Activated naive CD4-positive, alpha-beta T cell treated with anti-CD3 and anti-CD28 coated beads for 36 hours (primary cell): ENCODE results near the gene CRHR1. TPM values are rescaled to one million over a fixed set of nuclear protein-coding genes. Genes with fewer than 3 reads are reported as not detected.

Experiments
- CTCF ChIA-PET: fragments of 350-600 bp; sonication (Branson Sonifier 250); formaldehyde crosslinking; loops from one replicate; lab custom pipeline; 2021; ENCODE audit warnings: antibody characterized with exemption; lab: Charles Lee
- DNase-seq: peaks from one replicate; pipeline ENCODE4 v3.0.0-alpha.2; 2020
- H3K27ac Mint-ChIP-seq: one replicate; pipeline ENCODE4 v1.8.0; 2021; ENCODE audit warnings: mild to moderate bottlenecking, mixed read lengths
- H3K27me3 Mint-ChIP-seq: one replicate; pipeline ENCODE4 v1.8.0; 2021; ENCODE audit warnings: low read depth, mixed read lengths
- H3K36me3 Mint-ChIP-seq: one replicate; pipeline ENCODE4 v1.8.0; 2021; ENCODE audit warnings: low read depth, mixed read lengths
- H3K4me1 Mint-ChIP-seq: one replicate; pipeline ENCODE4 v1.8.0; 2021; ENCODE audit warnings: low read depth, mixed read lengths
- H3K4me3 Mint-ChIP-seq: one replicate; pipeline ENCODE4 v1.8.0; 2021; ENCODE audit warnings: mild to moderate bottlenecking, moderate library complexity, mixed read lengths
- H3K9me3 Mint-ChIP-seq: one replicate; pipeline ENCODE4 v1.8.0; 2021; ENCODE audit warnings: mixed read lengths
- intact Hi-C: fragments of 100-400 bp; cut with micrococcal nuclease; formaldehyde crosslinking; loops from one replicate; pipeline ENCODE4 v1.15.1; 2023
- total RNA-seq, 2 experiments: library from RNA; stranded (reverse); gene quantifications; one replicate each; pipeline ENCODE4 v1.2.3, GENCODE V29; 2021

CRHR1 gene
- total RNA-seq, 2 experiments from 2014 or later: not detected

- Mint-ChIP-seq H3K36me3 (no peaks in the 10 kb centered on the region), H3K4me1 (no peaks in the 10 kb centered on the region), H3K27ac (no peak overlapping the region), H3K9me3 (no peaks in the 10 kb centered on the region), H3K4me3 (no peak overlapping the region), H3K27me3 (no peaks in the 10 kb centered on the region)
- intact Hi-C loops: no loop called here
- DNase-seq: no peak
- CTCF ChIA-PET: no interaction called here
Measured at GRCh38 chr17:45818041-45818440, 33.9 kb downstream of the CRHR1 start.

- Mint-ChIP-seq H3K4me3 (no peak overlapping the region), H3K27ac (no peak overlapping the region), H3K36me3 (no peaks in the 10 kb centered on the region), H3K9me3 (no peaks in the 10 kb centered on the region), H3K27me3 (no peaks in the 10 kb centered on the region), H3K4me1 (no peaks in the 10 kb centered on the region)
- DNase-seq: no peak
- CTCF ChIA-PET: interaction anchor here (2.6 kb wide), 1 partner anchor 13 kb away, joined by 8 read pairs; no protein-coding TSS in a partner anchor
- intact Hi-C loops: no loop called here
Measured at GRCh38 chr17:45818699-45819098, 34.6 kb downstream of the CRHR1 start.

GRCh38 chr17:45819632-45820031 lies 35.5 kb downstream of the CRHR1 start:
- no peaks in the 10 kb centered on the region for H3K27me3 Mint-ChIP-seq
- intact Hi-C loops: no loop called here

DNA sequence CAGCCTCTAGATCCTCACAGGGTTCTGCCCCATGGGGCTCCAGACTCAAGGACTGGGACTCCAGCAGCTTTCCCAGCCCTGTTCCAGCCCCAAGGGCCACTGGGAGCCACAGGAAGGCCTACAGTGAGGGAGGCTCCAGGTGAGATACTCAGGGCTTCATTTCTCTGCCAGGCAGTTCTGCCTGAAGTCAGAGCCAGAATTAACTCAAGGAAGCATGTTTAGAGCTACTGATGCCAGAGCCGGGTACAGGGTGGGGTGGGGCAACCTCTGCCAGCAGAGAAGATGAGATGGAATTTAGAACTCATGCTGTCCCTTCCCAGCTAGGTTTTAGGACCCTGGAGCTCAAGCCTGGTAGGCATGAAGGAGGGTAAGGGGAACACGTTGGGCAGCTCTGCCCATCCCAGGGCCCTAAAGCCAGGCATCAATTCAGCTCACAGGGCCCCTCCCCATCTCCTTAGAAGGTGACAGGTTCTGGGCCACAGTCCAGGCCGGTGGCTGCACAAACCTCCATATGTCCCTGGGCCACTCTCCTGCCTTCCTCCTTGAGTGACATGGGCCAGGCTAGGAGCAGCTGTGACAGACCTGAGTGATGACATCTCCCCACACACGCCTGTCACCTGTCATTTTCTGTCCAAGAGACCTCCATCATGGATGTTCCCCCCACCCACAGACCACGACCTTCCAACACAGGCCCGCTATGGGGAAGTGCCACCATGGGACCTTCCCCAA lies 36.1 kb downstream of the CRHR1 start:
- no peak for DNase-seq
- no peaks in the 10 kb centered on the region for H3K27me3 Mint-ChIP-seq
- no peak overlapping the region for H3K4me3 Mint-ChIP-seq
- H3K9me3 Mint-ChIP-seq: no peaks in the 10 kb centered on the region
- intact Hi-C loops: no loop called here
- CTCF ChIA-PET: interaction anchor here (1.0 to 2.6 kb wide), 3 partner anchors 11 to 180 kb away, joined by 3 to 8 read pairs (median 3); no protein-coding TSS in a partner anchor
- no peaks in the 10 kb centered on the region for H3K4me1 Mint-ChIP-seq
- H3K36me3 Mint-ChIP-seq: no peaks in the 10 kb centered on the region
- H3K27ac Mint-ChIP-seq: no peak overlapping the region

More at GRCh38 chr17:45819632-45820031, 35.5 kb downstream of the CRHR1 start:
- no peak overlapping the region for H3K4me3 Mint-ChIP-seq
- no peaks in the 10 kb centered on the region for H3K9me3 Mint-ChIP-seq
- no peaks in the 10 kb centered on the region for H3K36me3 Mint-ChIP-seq
- H3K4me1 Mint-ChIP-seq: no peaks in the 10 kb centered on the region
- CTCF ChIA-PET: interaction anchor here (1.0 to 2.6 kb wide), 3 partner anchors 12 to 180 kb away, joined by 3 to 8 read pairs (median 3); no protein-coding TSS in a partner anchor
- no peak overlapping the region for H3K27ac Mint-ChIP-seq
- no peak for DNase-seq

DNA sequence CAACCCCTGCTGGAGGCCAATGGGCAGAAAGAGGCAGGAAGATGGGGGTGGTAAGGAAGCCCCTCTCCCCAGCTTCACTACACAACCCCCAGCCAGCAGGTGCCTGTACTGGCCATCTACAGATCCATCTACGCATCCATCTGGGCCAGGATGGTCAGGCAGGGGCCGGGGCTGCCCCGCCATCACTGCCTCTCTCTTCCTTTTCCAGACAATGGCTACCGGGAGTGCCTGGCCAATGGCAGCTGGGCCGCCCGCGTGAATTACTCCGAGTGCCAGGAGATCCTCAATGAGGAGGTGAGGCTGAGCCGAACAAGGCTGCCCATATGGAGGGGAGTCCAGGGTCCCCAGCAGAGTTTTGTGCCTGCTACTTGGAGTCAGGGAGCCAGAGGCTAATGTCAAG lies 37.0 kb downstream of the CRHR1 start:
- Mint-ChIP-seq H3K36me3 (no peaks in the 10 kb centered on the region), H3K4me1 (no peaks in the 10 kb centered on the region), H3K4me3 (no peak overlapping the region), H3K9me3 (no peaks in the 10 kb centered on the region), H3K27ac (no peak overlapping the region), H3K27me3 (no peaks in the 10 kb centered on the region)
- intact Hi-C loops: no loop called here
- CTCF ChIA-PET: no interaction called here
- no peak for DNase-seq

GRCh38 chr17:45823598-45823997 lies 39.5 kb downstream of the CRHR1 start:
- Mint-ChIP-seq H3K27ac (no peak overlapping the region), H3K9me3 (no peaks in the 10 kb centered on the region), H3K27me3 (no peaks in the 10 kb centered on the region), H3K36me3 (no peaks in the 10 kb centered on the region), H3K4me1 (no peaks in the 10 kb centered on the region), H3K4me3 (no peak overlapping the region)
- CTCF ChIA-PET: interaction anchor here (1.1 kb wide), 1 partner anchor 8 kb away, joined by 3 read pairs; no protein-coding TSS in a partner anchor
- intact Hi-C loops: no loop called here
- DNase-seq: peak; percentile 10

DNA sequence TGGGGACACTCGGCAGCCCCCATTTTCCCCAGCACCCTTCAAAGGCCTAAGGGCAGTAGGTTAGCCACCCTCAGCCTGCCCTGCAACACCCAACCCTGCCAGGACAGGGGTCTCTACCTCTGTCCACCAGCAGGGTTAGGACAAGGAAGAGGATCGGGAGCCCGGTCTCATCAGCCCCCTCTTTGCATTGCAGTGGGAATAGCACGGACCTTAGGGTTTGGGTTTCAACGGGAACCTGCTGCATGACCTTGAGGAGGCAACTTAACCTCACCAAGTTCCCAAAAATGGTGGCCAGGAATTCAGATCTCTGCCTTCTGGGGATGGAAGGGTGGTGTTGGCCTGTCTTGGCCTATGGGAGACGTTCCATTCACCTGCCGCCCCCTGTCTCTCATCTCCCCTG lies 40.4 kb downstream of the CRHR1 start:
- Mint-ChIP-seq H3K9me3 (no peaks in the 10 kb centered on the region), H3K27me3 (no peaks in the 10 kb centered on the region), H3K27ac (no peak overlapping the region), H3K4me1 (no peaks in the 10 kb centered on the region), H3K4me3 (no peak overlapping the region), H3K36me3 (no peaks in the 10 kb centered on the region)
- intact Hi-C loops: no loop called here
- CTCF ChIA-PET: no interaction called here
- DNase-seq: no peak

- H3K27me3 Mint-ChIP-seq: no peaks in the 10 kb centered on the region
- no peak overlapping the region for H3K27ac Mint-ChIP-seq
- intact Hi-C loops: no loop called here
- DNase-seq: no peak
- no peaks in the 10 kb centered on the region for H3K9me3 Mint-ChIP-seq
- no peaks in the 10 kb centered on the region for H3K4me1 Mint-ChIP-seq
- H3K36me3 Mint-ChIP-seq: no peaks in the 10 kb centered on the region
- CTCF ChIA-PET: no interaction called here
- H3K4me3 Mint-ChIP-seq: no peak overlapping the region
Measured at GRCh38 chr17:45824901-45825492, 40.9 kb downstream of the CRHR1 start.

DNA sequence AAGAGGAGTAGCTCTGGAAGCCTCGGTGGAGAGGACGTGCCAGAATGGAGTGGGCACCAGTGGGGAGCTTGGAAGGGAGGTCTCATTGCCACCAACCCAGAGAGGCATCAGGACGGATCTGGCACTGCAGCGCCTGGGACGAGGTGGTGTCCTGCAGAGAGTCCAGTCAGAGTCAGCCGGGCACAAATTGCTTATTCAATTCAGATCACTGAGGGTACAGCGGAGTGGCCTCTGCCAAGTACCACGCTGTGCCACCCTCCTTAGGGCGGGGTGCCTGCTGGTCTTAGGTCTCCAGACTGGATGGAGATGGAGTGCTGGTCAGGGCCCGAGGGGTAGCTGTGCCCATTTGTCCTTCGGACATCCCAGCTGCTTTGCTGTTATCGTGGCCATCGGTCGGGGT lies 41.7 kb downstream of the CRHR1 start:
- Mint-ChIP-seq H3K27ac (no peak overlapping the region), H3K4me3 (no peak overlapping the region), H3K4me1 (no peaks in the 10 kb centered on the region), H3K27me3 (no peaks in the 10 kb centered on the region), H3K9me3 (no peaks in the 10 kb centered on the region), H3K36me3 (no peaks in the 10 kb centered on the region)
- CTCF ChIA-PET: interaction anchor here (1.2 kb wide), 1 partner anchor 182 kb away, joined by 3 read pairs; no protein-coding TSS in a partner anchor
- intact Hi-C loops: no loop called here
- no peak for DNase-seq

DNA sequence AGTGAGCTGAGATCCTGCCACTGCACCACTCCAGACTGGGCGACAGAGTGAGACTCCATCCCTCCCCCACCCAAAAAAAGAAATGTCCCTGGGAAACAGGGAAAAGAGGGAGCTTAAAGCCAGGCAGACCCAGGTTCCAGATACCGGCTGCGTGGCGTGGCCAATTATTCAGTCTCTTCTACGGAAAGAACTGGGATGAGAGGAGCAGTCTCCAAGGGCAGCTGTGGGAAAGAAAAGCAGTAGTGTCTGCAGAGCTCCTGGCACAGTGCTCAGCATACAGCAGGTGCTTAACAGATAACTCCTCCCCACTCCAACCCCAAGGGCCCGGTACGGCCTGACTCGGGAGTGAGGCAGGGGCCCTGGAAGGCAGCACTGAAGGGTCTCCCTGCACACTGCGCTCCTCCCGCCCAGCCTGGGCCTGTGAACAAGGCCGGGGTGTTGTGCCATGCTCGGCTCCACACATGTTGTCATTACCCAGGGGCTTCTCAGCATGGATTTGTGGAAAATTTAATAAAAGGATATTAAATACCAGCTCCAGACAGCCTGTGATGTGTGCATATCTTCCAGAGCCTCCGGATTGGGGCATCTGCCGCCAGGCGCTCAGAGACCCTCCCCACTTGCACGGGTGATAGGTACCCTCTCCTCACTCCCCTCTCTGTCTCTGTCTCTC lies 42.9 kb downstream of the CRHR1 start:
- H3K4me3 Mint-ChIP-seq: no peak overlapping the region
- H3K4me1 Mint-ChIP-seq: no peaks in the 10 kb centered on the region
- H3K27me3 Mint-ChIP-seq: no peaks in the 10 kb centered on the region
- no peaks in the 10 kb centered on the region for H3K36me3 Mint-ChIP-seq
- no peaks in the 10 kb centered on the region for H3K9me3 Mint-ChIP-seq
- CTCF ChIA-PET: no interaction called here
- intact Hi-C loops: no loop called here
- H3K27ac Mint-ChIP-seq: no peak overlapping the region
- no peak for DNase-seq

- intact Hi-C loops: no loop called here
- no peak for DNase-seq
- Mint-ChIP-seq H3K4me3 (no peak overlapping the region), H3K27ac (no peak overlapping the region), H3K4me1 (no peaks in the 10 kb centered on the region), H3K27me3 (no peaks in the 10 kb centered on the region), H3K36me3 (no peaks in the 10 kb centered on the region), H3K9me3 (no peaks in the 10 kb centered on the region)
- CTCF ChIA-PET: no interaction called here
Measured at GRCh38 chr17:45828171-45828570, 44.1 kb downstream of the CRHR1 start.

GRCh38 chr17:45828582-45829133 lies 44.5 kb downstream of the CRHR1 start:
- Mint-ChIP-seq H3K4me3 (no peak overlapping the region), H3K27me3 (no peaks in the 10 kb centered on the region), H3K9me3 (no peaks in the 10 kb centered on the region), H3K36me3 (no peaks in the 10 kb centered on the region), H3K27ac (no peak overlapping the region), H3K4me1 (no peaks in the 10 kb centered on the region)
- DNase-seq: no peak
- intact Hi-C loops: no loop called here
- CTCF ChIA-PET: interaction anchor here (1.4 kb wide), 1 partner anchor 189 kb away, joined by 3 read pairs; no protein-coding TSS in a partner anchor
